ENCODE measurements around the gene GPR61. TPM values are rescaled to one million over a fixed set of nuclear protein-coding genes. Genes with fewer than 3 reads are reported as not detected.
A peak's percentile ranks its signal among the peaks of the same experiment; 100 is the strongest.

The GPR61 gene
- total RNA-seq, 6 experiments from 2014 or later: 0.12 TPM; not detected in 5

GRCh38 chr1:109513110-109513710, 26.5 kb upstream of the GPR61 start:
- Mint-ChIP-seq H3K9me3 (no peaks in the 10 kb centered on the region), H3K27me3 (ENCODE audit: insufficient read depth) (peaks cover 3% of the 10 kb centered on the region), H3K4me1 (ENCODE audit: low read depth) (peaks cover 45% of the 10 kb centered on the region), H3K4me3 (no peak overlapping the region), H3K27ac (no peak overlapping the region), H3K36me3 (ENCODE audit: low read depth) (no peaks in the 10 kb centered on the region)
- TF ChIP-seq CTCF (IDR thresholded peaks at IDR 0.05): no peak
- DNase-seq: no peak

DNA sequence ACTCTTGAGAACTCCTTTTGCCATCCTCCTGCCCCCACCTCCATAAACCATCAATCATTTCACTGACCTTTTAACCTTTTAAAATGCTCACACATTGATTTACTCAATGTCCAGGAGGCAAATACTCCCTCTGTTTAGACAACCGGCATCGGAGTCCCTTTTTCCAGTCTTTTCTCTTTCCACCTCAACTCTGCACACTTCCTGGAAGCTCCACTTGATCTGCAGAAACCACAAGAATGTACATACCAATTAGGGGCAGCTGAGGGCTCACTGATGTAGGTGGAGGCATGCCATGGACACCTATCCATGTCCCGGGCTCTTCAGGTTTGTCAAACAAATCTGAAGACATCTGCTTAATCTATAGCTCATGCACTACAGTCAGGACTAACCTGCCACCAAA, 24.8 kb upstream of the GPR61 start:
- no peak overlapping the region for H3K4me3 Mint-ChIP-seq
- H3K27ac Mint-ChIP-seq: no peak overlapping the region
- no peaks in the 10 kb centered on the region for H3K9me3 Mint-ChIP-seq
- no peaks in the 10 kb centered on the region for H3K36me3 Mint-ChIP-seq (ENCODE audit: low read depth)
- TF ChIP-seq CTCF (IDR thresholded peaks at IDR 0.05): no peak
- H3K4me1 Mint-ChIP-seq (ENCODE audit: low read depth): peaks cover 37% of the 10 kb centered on the region
- H3K27me3 Mint-ChIP-seq (ENCODE audit: insufficient read depth): peaks cover 1% of the 10 kb centered on the region
- DNase-seq: no peak

GRCh38 chr1:109516872-109517271, 22.8 kb upstream of the GPR61 start:
- H3K27ac Mint-ChIP-seq: peak overlapping the region; percentile 54
- no peak for TF ChIP-seq CTCF (IDR thresholded peaks at IDR 0.05)
- no peaks in the 10 kb centered on the region for H3K36me3 Mint-ChIP-seq (ENCODE audit: low read depth)

DNA sequence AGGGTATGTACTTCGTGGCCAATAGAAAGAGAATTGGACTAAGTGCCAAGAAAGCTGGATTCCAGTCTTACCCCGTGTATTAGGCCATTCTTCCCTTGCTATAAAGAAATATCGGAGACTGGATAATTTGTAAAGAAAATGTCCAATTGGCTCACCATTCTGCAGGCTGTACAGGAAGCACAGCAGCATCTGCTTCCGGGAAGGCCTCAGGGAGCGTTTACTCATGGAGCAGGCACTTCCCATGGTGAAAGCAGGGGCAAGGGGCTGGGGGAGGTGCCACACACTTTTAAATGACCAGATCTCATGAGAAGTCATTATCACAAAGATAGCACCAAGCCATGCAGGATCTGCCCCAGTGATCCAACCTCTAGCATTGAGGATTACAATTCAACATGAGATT, 22.3 kb upstream of the GPR61 start:
- DNase-seq: peak; percentile 40
- peaks cover 38% of the 10 kb centered on the region for H3K4me1 Mint-ChIP-seq (ENCODE audit: low read depth)
- H3K27me3 Mint-ChIP-seq (ENCODE audit: insufficient read depth): peaks cover 9% of the 10 kb centered on the region
- H3K4me3 Mint-ChIP-seq: peak overlapping the region; percentile 29; the same call in 1 of the 2 replicates
- H3K27ac Mint-ChIP-seq: peak overlapping the region; percentile 54
- no peaks in the 10 kb centered on the region for H3K9me3 Mint-ChIP-seq
- H3K36me3 Mint-ChIP-seq (ENCODE audit: low read depth): no peaks in the 10 kb centered on the region
- no peak for TF ChIP-seq CTCF (IDR thresholded peaks at IDR 0.05)

More at GRCh38 chr1:109516872-109517271, 22.8 kb upstream of the GPR61 start:
- H3K27me3 Mint-ChIP-seq (ENCODE audit: insufficient read depth): peaks cover 7% of the 10 kb centered on the region
- peaks cover 37% of the 10 kb centered on the region for H3K4me1 Mint-ChIP-seq (ENCODE audit: low read depth)
- peak overlapping the region; percentile 2; the same call in 1 of the 2 replicates for H3K4me3 Mint-ChIP-seq
- peak; percentile 79 for DNase-seq
- no peaks in the 10 kb centered on the region for H3K9me3 Mint-ChIP-seq

- no peak for DNase-seq
- Mint-ChIP-seq H3K36me3 (ENCODE audit: low read depth) (no peaks in the 10 kb centered on the region), H3K4me1 (ENCODE audit: low read depth) (peaks cover 25% of the 10 kb centered on the region), H3K27me3 (ENCODE audit: insufficient read depth) (peaks cover 13% of the 10 kb centered on the region), H3K27ac (no peak overlapping the region; the same call in 1 of the 2 replicates), H3K9me3 (no peaks in the 10 kb centered on the region), H3K4me3 (no peak overlapping the region)
- TF ChIP-seq CTCF (IDR thresholded peaks at IDR 0.05): no peak
These were observed 18.4 kb upstream of the GPR61 start for GRCh38 chr1:109521002-109521951.
